PC-3 (cell line): ENCODE data around the gene KRT82.

Experiments
- CTCF ChIP-seq: fragments of 300-600 bp; sonication (generic); conservative IDR thresholded peaks from 2 replicates; pipeline ENCODE4 v1.5.1; 2017; ENCODE audit warnings: antibody characterized with exemption, low read depth, mild to moderate bottlenecking, low read length
- EZH2 ChIP-seq: fragments of 300-600 bp; sonication (generic); IDR thresholded peaks from one replicate; pipeline ENCODE4 v1.6.1; 2017; ENCODE audit warnings: antibody characterized with exemption, mild to moderate bottlenecking, low read length; ENCODE audit not compliant: unreplicated experiment
- EZH2phosphoT487 ChIP-seq: fragments of 300-600 bp; sonication (generic); IDR thresholded peaks from 2 replicates; pipeline ENCODE4 v1.6.1; 2018; ENCODE audit warnings: mild to moderate bottlenecking, antibody characterized with exemption, low read length, borderline replicate concordance

GRCh38 chr12:52433501-52434080, 27.5 kb upstream of the KRT82 start:
- TF ChIP-seq EZH2phosphoT487 (no peak), CTCF (no peak), EZH2 (no peak)
